Brain microvascular endothelial cell (primary cell): ENCODE data around the gene NSG1.

Experiments
- DNase-seq: peaks from one replicate; pipeline ENCODE4 v3.0.0-alpha.2; 2020
- H3K27ac ChIP-seq: fragments of 250-450 bp; sonication (Bioruptor Pico); 2 replicates; pipeline ENCODE4 v1.5.1; 2020; ENCODE audit warnings: mild to moderate bottlenecking, moderate library complexity
- H3K27me3 ChIP-seq: fragments of 250-450 bp; sonication (Bioruptor Pico); replicated peaks from 2 replicates; pipeline ENCODE4 v1.5.1; 2020; ENCODE audit warnings: mild to moderate bottlenecking
- H3K36me3 ChIP-seq: fragments of 250-450 bp; sonication (Bioruptor Pico); replicated peaks from 2 replicates; pipeline ENCODE4 v1.5.1; 2020; ENCODE audit warnings: mild to moderate bottlenecking
- H3K4me3 ChIP-seq: 2 replicates; pipeline ENCODE4 v1.5.1; 2011; ENCODE audit warnings: low read depth, mild to moderate bottlenecking, control low read depth, low read length, moderate library complexity
- in situ Hi-C: cut with HindIII; loops from 2 replicates; pipeline ENCODE4 v1.10.0; 2017; ENCODE audit warnings: low sequenced_read_pairs, low pct_ligation_motif_present
- TF ChIP-seq, protein P1 (sequence below): IDR thresholded peaks from 2 replicates; pipeline ENCODE4 v1.5.1; 2011; ENCODE audit warnings: low read depth, mild to moderate bottlenecking, moderate library complexity, low read length, control low read depth, inconsistent platforms; ENCODE audit errors: missing control alignments

Gene NSG1

DNA sequence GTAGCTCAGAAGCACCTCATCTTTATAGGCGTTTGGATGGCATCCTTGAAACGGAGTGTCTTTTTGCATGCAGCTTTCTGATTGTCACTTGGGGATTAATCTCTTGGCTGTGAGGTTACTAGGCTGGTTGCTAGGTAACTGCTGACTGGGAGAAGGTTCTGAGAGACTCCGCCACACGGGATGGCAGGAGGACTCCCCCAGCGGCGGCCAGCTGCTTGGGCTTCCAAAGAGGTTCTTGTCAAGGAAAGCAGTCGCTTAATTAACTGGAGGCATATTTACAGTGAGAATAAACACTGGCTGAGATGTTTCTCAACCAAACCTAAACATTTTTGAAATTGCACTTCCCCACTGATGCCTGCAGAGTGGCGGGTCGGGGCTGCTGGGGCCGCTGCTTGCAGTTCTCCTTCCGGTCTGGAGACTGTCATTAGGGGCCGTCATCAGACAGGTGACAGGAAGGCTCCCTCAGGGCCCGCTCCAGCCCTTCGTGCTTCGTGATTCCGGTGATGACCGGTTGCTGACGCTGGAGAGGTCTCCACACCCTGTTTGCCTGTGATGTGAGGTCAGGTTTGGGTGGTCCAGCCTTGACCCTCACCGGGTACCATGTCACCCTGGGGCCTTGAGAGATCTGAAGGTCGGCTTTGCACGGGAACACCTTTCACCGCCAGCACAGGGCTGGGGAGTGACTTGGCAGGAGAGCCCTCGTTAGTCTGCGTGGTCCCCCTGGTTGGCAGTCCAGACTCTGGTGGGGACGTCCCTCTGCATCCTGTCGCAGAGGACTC, 9.1 kb downstream of the NSG1 start:
- DNase-seq = peak; percentile 45
- Histone ChIP-seq H3K4me3 (no peak overlapping the region), H3K27me3 (peaks cover 21% of the 10 kb centered on the region), H3K27ac (no peak overlapping the region), H3K36me3 (no peaks in the 10 kb centered on the region)
- in situ Hi-C loops = no loop called here
- TF ChIP-seq, protein P1, sequence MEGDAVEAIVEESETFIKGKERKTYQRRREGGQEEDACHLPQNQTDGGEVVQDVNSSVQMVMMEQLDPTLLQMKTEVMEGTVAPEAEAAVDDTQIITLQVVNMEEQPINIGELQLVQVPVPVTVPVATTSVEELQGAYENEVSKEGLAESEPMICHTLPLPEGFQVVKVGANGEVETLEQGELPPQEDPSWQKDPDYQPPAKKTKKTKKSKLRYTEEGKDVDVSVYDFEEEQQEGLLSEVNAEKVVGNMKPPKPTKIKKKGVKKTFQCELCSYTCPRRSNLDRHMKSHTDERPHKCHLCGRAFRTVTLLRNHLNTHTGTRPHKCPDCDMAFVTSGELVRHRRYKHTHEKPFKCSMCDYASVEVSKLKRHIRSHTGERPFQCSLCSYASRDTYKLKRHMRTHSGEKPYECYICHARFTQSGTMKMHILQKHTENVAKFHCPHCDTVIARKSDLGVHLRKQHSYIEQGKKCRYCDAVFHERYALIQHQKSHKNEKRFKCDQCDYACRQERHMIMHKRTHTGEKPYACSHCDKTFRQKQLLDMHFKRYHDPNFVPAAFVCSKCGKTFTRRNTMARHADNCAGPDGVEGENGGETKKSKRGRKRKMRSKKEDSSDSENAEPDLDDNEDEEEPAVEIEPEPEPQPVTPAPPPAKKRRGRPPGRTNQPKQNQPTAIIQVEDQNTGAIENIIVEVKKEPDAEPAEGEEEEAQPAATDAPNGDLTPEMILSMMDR = no peak

DNA sequence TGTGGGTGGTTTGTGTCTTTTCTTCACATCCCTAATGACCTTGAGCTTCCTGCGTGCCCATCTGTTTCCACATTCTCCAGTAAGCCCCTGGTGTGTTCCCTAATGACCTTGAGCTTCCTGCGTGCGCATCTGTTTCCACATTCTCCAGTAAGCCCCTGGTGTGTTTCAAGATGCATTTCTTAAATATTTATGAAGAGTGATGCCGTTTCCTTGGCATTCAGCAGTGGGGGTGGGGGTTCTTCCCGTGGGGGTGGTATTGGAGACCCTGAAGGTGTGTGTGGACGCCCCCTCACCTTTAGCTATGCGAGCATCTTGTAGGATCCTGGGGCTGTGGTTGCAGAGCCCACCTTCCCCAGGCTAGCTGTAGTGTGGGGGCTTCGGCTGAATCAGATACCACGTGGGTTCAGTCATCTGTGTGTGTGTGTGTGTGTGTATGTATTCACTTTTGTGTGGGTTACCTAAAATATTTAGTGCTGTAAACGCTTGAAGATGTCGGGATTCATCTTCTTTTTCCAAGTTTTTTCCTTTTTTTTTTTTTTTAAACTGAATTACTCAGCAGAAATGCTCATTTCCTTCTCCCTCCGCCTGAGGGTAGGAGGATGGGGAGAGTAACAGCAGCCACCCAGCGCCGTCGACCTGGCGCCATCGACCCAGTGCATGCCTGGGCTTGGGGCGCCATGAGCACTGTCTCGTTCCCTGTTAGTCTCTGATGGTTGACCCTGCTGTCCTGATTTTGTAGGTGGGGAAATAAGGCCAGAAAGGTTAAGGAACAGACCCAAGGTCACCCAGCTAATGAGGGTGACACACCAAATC, 9.9 kb downstream of the NSG1 start:
- in situ Hi-C loops = no loop called here
- H3K27me3 ChIP-seq = peaks cover 21% of the 10 kb centered on the region
- TF ChIP-seq, protein P1 = no peak
- no peak overlapping the region for H3K4me3 ChIP-seq
- H3K27ac ChIP-seq = no peak overlapping the region
- no peaks in the 10 kb centered on the region for H3K36me3 ChIP-seq
- DNase-seq = no peak

DNA sequence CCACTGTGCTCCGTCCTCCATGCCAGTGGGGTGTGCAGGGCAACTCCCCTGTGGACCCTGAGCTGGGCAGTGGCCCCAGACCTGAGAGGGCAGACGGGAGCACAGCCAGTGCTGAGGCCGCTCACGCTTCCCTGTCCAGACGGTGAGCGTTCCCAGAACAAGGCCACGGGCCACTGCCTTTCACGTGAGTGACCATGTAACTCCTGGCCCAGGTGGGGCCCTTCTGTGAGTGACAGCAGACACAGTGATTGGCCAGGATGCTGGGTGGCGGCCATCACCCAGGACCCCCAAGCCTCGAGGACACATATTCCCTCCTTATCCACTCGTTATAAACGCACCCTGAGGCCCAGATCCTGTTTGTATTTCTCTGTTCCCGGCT, 10.5 kb downstream of the NSG1 start:
- DNase-seq = no peak
- in situ Hi-C loops = no loop called here
- no peak overlapping the region for H3K27ac ChIP-seq
- TF ChIP-seq, protein P1 = no peak
- no peaks in the 10 kb centered on the region for H3K36me3 ChIP-seq
- H3K4me3 ChIP-seq = no peak overlapping the region
- H3K27me3 ChIP-seq = peaks cover 21% of the 10 kb centered on the region

DNA sequence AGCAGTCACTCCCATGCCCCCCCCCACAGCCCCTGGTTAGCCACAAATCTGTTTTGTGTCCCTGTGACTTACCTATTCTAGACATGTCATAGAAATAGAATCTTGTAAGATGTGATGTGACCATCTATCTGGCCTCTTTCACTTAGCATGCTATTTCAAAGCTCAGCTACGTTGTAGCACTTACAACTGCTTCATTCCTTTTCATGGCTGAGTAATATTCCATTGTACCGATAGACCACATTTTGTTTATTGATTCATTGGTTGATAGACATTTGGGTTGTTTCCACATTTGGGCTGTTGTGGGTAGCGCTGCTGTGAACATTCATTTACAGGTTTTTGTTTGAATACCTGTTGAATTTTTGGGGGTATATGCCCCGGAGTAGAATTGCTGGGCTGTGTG, 11.5 kb downstream of the NSG1 start:
- no peak overlapping the region for H3K4me3 ChIP-seq
- no peaks in the 10 kb centered on the region for H3K36me3 ChIP-seq
- in situ Hi-C loops = no loop called here
- peaks cover 21% of the 10 kb centered on the region for H3K27me3 ChIP-seq
- DNase-seq = no peak
- no peak overlapping the region for H3K27ac ChIP-seq
- TF ChIP-seq, protein P1 = no peak

DNA sequence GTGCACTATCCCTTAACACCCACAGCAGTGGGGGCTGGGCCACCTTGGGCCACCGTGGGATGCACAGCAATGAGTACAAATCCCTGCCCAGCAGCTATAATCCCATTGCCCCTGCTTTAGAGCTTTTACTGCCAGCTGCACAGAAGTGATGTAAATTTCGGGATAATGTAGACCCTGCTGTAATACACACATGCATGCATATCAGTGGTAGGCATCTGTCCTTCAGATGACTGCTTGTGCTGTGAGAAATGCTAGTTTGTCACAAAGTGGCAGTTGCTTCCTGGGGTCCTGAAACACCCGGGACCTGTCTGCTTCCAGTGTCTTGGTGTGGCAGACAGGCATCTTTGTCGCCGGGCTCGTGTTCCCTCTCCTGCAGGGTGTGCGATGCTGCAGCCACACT, 14.1 kb downstream of the NSG1 start:
- TF ChIP-seq, protein P1 = no peak
- DNase-seq = no peak
- Histone ChIP-seq H3K4me3 (no peak overlapping the region), H3K27me3 (peaks cover 9% of the 10 kb centered on the region), H3K27ac (no peak overlapping the region), H3K36me3 (no peaks in the 10 kb centered on the region)
- in situ Hi-C loops = no loop called here
